ENCODE measurements around the gene SLITRK2.

DNA sequence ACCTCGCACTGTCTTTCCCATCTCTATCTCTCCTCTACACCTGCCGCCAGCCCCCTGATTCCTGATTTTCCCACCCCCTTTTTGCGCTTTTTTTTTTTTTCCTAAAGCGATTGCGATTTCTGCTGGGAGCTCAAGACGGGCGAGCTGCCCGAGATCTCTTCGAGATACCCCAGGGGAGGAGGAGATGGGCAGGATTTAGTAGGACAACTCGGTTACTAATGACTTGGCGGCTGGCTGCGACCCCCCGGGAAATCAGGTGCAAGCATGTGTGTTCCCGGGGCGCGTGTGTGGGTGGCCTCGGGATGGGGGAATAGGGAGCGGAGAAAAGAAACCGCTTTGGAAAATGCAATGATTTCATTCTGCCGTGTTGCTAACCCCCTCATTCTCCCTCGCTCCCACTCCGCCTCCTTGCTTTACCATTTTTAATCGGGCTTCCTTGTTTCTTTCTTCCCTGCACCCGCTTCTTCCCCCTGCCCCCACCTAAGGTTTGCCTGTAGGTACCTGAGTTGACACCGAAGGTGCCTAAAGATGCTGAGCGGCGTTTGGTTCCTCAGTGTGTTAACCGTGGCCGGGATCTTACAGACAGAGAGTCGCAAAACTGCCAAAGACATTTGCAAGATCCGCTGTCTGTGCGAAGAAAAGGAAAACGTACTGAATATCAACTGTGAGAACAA is 4.4 kb downstream of the SLITRK2 start:
- TF ChIP-seq, protein P1, sequence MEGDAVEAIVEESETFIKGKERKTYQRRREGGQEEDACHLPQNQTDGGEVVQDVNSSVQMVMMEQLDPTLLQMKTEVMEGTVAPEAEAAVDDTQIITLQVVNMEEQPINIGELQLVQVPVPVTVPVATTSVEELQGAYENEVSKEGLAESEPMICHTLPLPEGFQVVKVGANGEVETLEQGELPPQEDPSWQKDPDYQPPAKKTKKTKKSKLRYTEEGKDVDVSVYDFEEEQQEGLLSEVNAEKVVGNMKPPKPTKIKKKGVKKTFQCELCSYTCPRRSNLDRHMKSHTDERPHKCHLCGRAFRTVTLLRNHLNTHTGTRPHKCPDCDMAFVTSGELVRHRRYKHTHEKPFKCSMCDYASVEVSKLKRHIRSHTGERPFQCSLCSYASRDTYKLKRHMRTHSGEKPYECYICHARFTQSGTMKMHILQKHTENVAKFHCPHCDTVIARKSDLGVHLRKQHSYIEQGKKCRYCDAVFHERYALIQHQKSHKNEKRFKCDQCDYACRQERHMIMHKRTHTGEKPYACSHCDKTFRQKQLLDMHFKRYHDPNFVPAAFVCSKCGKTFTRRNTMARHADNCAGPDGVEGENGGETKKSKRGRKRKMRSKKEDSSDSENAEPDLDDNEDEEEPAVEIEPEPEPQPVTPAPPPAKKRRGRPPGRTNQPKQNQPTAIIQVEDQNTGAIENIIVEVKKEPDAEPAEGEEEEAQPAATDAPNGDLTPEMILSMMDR (conservative IDR thresholded peaks at IDR 0.05; ENCODE audit: low read depth, low read length) = no peak
- no peak for TF ChIP-seq EZH2 (IDR thresholded peaks at IDR 0.05; ENCODE audit: low read length, unreplicated experiment)
